ENCODE measurements around the gene FASTK.
A peak's percentile ranks its signal among the peaks of the same experiment; 100 is the strongest.

FASTK gene

GRCh38 chr7:151080522-151081169 is at the start of gene FASTK:
Gene FASTK, minus strand, starts transcription at chr7:151080809. Its CDS starts 43 bp downstream, at chr7:151080766.
- DNase-seq: peak; percentile 95

- no peak for DNase-seq
These were observed 49.5 kb upstream of the FASTK start for GRCh38 chr7:151129960-151130591.

GRCh38 chr7:151129117-151129959 is 48.7 kb upstream of the FASTK start:
- no peak for DNase-seq

- DNase-seq: no peak
These were observed 48.1 kb upstream of the FASTK start for GRCh38 chr7:151128716-151129115.

GRCh38 chr7:151128144-151128543 is 47.5 kb upstream of the FASTK start:
- DNase-seq: no peak

GRCh38 chr7:151126491-151127137 is 46.0 kb upstream of the FASTK start:
- no peak for DNase-seq

GRCh38 chr7:151125846-151126481 is 45.4 kb upstream of the FASTK start:
- no peak for DNase-seq

- DNase-seq: no peak
These were observed 44.8 kb upstream of the FASTK start for GRCh38 chr7:151125470-151125845.

- DNase-seq: no peak
These were observed 44.3 kb upstream of the FASTK start for GRCh38 chr7:151124899-151125399.

GRCh38 chr7:151124481-151124880 is 43.9 kb upstream of the FASTK start:
- no peak for DNase-seq

GRCh38 chr7:151123822-151124464 is 43.3 kb upstream of the FASTK start:
- DNase-seq: peak; percentile 83

- no peak for DNase-seq
These were observed 42.7 kb upstream of the FASTK start for GRCh38 chr7:151123158-151123821.

- DNase-seq: no peak
These were observed 42.2 kb upstream of the FASTK start for GRCh38 chr7:151122796-151123157.

GRCh38 chr7:151122276-151122675 is 41.7 kb upstream of the FASTK start:
- no peak for DNase-seq

GRCh38 chr7:151121380-151122170 is 41.0 kb upstream of the FASTK start:
- DNase-seq: no peak

- no peak for DNase-seq
These were observed 40.3 kb upstream of the FASTK start for GRCh38 chr7:151120896-151121295.

- DNase-seq: no peak
These were observed 39.3 kb upstream of the FASTK start for GRCh38 chr7:151119902-151120301.

- no peak for DNase-seq
These were observed 38.4 kb upstream of the FASTK start for GRCh38 chr7:151119055-151119415.

- no peak for DNase-seq
These were observed 37.8 kb upstream of the FASTK start for GRCh38 chr7:151118108-151119054.

GRCh38 chr7:151117565-151117964 is 37.0 kb upstream of the FASTK start:
- DNase-seq: no peak

All from RPMI8226 (cell line).